HEK293 (cell line): Measurements from ENCODE around the gene HERPUD2.

Experiments used
- INSM2 ChIP-seq: fragments of 450-650 bp; formaldehyde crosslinking; IDR thresholded peaks from 2 replicates; pipeline ENCODE4 v1.5.1; 2016; ENCODE audit warnings: missing biosample characterization, missing genetic modification characterization
- PRDM4 ChIP-seq: fragments of 450-650 bp; formaldehyde crosslinking; IDR thresholded peaks from 2 replicates; pipeline ENCODE4 v1.5.1; 2017; ENCODE audit warnings: missing biosample characterization, missing genetic modification characterization
- TCF7L2 ChIP-seq: IDR thresholded peaks from 2 replicates; pipeline ENCODE4 v1.6.1; 2011; ENCODE audit warnings: low read depth, mild to moderate bottlenecking, inconsistent platforms, low read length, moderate library complexity, borderline replicate concordance
- ZEB2 ChIP-seq: fragments of 450-650 bp; formaldehyde crosslinking; IDR thresholded peaks from 2 replicates; pipeline ENCODE4 v1.5.1; 2016; ENCODE audit warnings: missing biosample characterization, missing genetic modification characterization
- ZNF24 ChIP-seq: fragments of 450-650 bp; formaldehyde crosslinking; IDR thresholded peaks from 2 replicates; pipeline ENCODE4 v1.5.1; 2016; ENCODE audit warnings: missing biosample characterization, missing genetic modification characterization
- TF ChIP-seq, protein P1 (sequence below): fragments of 450-650 bp; formaldehyde crosslinking; IDR thresholded peaks from 2 replicates; pipeline ENCODE4 v1.5.1; 2016; ENCODE audit warnings: missing biosample characterization, missing genetic modification characterization
- TF ChIP-seq, protein P2 (sequence below): fragments of 450-650 bp; formaldehyde crosslinking; conservative IDR thresholded peaks from 2 replicates; pipeline ENCODE4 v1.5.1; 2016; ENCODE audit warnings: low read depth, missing biosample characterization, missing genetic modification characterization
- TF ChIP-seq, protein P3 (sequence below): fragments of 450-650 bp; IDR thresholded peaks from 2 replicates; pipeline ENCODE4 v1.5.1; 2018; ENCODE audit warnings: missing biosample characterization, mild to moderate bottlenecking, missing genetic modification characterization
- TF ChIP-seq, protein P4 (sequence below): fragments of 450-650 bp; formaldehyde crosslinking; IDR thresholded peaks from 2 replicates; pipeline ENCODE4 v1.5.1; 2016; ENCODE audit warnings: missing biosample characterization, missing genetic modification characterization

DNA sequence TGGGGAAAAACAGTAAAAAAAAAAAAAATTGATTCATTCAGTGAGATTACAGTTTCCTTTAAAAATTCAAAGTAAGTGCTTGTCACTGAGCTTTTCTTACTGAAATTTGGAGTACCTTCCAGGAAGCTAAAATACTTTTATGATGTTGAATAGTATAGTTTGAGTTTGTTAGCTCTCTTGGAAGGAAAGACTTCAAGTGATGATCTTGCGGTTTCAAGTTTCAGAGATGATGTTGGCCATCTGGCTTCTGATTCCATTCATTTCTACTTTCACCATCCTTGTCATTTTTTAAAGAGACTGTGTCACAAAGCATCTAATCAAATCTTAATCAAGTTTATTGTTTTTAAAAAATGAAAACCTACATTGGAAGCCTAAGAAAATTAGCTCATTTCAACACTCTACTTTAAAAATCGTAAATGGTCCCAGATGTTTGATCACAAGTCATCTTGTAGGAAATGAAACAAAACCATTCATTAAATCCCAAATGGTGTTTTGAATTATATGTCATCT lies 4.9 kb upstream of the HERPUD2 start:
- TF ChIP-seq PRDM4 (tag by site-specific recombination) (no peak), INSM2 (tag by site-specific recombination) (no peak), ZEB2 (tag by site-specific recombination) (no peak), TCF7L2 (no peak), ZNF24 (tag by site-specific recombination) (no peak)
- TF ChIP-seq, protein P1, sequence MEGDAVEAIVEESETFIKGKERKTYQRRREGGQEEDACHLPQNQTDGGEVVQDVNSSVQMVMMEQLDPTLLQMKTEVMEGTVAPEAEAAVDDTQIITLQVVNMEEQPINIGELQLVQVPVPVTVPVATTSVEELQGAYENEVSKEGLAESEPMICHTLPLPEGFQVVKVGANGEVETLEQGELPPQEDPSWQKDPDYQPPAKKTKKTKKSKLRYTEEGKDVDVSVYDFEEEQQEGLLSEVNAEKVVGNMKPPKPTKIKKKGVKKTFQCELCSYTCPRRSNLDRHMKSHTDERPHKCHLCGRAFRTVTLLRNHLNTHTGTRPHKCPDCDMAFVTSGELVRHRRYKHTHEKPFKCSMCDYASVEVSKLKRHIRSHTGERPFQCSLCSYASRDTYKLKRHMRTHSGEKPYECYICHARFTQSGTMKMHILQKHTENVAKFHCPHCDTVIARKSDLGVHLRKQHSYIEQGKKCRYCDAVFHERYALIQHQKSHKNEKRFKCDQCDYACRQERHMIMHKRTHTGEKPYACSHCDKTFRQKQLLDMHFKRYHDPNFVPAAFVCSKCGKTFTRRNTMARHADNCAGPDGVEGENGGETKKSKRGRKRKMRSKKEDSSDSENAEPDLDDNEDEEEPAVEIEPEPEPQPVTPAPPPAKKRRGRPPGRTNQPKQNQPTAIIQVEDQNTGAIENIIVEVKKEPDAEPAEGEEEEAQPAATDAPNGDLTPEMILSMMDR (tag by site-specific recombination) = no peak
- TF ChIP-seq, protein P2, sequence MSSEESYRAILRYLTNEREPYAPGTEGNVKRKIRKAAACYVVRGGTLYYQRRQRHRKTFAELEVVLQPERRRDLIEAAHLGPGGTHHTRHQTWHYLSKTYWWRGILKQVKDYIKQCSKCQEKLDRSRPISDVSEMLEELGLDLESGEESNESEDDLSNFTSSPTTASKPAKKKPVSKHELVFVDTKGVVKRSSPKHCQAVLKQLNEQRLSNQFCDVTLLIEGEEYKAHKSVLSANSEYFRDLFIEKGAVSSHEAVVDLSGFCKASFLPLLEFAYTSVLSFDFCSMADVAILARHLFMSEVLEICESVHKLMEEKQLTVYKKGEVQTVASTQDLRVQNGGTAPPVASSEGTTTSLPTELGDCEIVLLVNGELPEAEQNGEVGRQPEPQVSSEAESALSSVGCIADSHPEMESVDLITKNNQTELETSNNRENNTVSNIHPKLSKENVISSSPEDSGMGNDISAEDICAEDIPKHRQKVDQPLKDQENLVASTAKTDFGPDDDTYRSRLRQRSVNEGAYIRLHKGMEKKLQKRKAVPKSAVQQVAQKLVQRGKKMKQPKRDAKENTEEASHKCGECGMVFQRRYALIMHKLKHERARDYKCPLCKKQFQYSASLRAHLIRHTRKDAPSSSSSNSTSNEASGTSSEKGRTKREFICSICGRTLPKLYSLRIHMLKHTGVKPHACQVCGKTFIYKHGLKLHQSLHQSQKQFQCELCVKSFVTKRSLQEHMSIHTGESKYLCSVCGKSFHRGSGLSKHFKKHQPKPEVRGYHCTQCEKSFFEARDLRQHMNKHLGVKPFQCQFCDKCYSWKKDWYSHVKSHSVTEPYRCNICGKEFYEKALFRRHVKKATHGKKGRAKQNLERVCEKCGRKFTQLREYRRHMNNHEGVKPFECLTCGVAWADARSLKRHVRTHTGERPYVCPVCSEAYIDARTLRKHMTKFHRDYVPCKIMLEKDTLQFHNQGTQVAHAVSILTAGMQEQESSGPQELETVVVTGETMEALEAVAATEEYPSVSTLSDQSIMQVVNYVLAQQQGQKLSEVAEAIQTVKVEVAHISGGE (tag by site-specific recombination) = no peak
- TF ChIP-seq, protein P3, sequence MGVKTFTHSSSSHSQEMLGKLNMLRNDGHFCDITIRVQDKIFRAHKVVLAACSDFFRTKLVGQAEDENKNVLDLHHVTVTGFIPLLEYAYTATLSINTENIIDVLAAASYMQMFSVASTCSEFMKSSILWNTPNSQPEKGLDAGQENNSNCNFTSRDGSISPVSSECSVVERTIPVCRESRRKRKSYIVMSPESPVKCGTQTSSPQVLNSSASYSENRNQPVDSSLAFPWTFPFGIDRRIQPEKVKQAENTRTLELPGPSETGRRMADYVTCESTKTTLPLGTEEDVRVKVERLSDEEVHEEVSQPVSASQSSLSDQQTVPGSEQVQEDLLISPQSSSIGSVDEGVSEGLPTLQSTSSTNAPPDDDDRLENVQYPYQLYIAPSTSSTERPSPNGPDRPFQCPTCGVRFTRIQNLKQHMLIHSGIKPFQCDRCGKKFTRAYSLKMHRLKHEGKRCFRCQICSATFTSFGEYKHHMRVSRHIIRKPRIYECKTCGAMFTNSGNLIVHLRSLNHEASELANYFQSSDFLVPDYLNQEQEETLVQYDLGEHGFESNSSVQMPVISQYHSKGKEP (tag by site-specific recombination) = no peak
- TF ChIP-seq, protein P4, sequence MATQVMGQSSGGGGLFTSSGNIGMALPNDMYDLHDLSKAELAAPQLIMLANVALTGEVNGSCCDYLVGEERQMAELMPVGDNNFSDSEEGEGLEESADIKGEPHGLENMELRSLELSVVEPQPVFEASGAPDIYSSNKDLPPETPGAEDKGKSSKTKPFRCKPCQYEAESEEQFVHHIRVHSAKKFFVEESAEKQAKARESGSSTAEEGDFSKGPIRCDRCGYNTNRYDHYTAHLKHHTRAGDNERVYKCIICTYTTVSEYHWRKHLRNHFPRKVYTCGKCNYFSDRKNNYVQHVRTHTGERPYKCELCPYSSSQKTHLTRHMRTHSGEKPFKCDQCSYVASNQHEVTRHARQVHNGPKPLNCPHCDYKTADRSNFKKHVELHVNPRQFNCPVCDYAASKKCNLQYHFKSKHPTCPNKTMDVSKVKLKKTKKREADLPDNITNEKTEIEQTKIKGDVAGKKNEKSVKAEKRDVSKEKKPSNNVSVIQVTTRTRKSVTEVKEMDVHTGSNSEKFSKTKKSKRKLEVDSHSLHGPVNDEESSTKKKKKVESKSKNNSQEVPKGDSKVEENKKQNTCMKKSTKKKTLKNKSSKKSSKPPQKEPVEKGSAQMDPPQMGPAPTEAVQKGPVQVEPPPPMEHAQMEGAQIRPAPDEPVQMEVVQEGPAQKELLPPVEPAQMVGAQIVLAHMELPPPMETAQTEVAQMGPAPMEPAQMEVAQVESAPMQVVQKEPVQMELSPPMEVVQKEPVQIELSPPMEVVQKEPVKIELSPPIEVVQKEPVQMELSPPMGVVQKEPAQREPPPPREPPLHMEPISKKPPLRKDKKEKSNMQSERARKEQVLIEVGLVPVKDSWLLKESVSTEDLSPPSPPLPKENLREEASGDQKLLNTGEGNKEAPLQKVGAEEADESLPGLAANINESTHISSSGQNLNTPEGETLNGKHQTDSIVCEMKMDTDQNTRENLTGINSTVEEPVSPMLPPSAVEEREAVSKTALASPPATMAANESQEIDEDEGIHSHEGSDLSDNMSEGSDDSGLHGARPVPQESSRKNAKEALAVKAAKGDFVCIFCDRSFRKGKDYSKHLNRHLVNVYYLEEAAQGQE (tag by site-specific recombination) = no peak
